ACHN (cell line): ENCODE data around the gene CD53.
"Not testable (repeated sequence)": the region's sequence is repeated elsewhere in the genome, so short reads cannot be mapped to it uniquely, and the experiment has no call there.

Source experiments
- DNase-seq: peaks from one replicate; pipeline ENCODE4 v3.0.0-alpha.2; 2015
- in situ Hi-C: cut with HindIII; loops from 2 replicates; pipeline ENCODE4 v1.10.0; 2017; ENCODE audit warnings: low sequenced_read_pairs, low pct_ligation_motif_present, low pct_unique_long_range_greater_than_20kb

The CD53 gene

DNA sequence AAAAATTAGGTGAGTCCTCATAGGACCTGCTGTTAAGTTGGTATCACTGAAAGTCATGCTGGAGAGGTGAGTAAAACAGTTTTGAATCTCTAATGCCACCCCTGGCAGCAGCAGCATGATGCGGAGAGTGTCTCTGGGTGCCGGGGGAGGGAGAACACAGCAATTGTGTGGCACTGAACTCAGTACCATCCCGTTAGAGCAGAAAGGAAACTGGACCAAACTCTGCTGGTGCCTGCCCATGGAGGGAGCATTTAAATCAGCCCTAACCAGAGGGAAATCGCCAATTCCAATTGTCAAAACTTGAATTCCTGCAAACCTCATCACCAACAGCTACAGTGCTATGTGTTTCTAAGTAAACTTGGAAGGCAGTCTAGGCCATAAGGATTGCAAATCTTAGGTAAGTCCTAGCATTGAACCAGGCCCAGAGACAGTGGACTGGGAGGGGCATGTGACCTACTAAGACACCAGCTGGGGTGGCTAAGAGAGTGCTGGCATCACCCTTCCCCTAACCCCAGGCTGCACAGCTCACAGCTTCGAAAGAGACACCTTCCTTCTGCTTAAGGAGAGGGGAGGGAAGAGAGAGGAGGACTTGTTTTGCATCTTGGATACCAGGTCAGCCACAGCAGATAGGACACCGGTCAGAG is 30.0 kb downstream of the CD53 start:
- in situ Hi-C loops, result no loop called here

GRCh38 chr1:110903853-110904500 is 31.0 kb downstream of the CD53 start:
- in situ Hi-C loops, result no loop called here

More for the DNA sequence above, 30.0 kb downstream of the CD53 start:
- DNase-seq, result no peak

DNA sequence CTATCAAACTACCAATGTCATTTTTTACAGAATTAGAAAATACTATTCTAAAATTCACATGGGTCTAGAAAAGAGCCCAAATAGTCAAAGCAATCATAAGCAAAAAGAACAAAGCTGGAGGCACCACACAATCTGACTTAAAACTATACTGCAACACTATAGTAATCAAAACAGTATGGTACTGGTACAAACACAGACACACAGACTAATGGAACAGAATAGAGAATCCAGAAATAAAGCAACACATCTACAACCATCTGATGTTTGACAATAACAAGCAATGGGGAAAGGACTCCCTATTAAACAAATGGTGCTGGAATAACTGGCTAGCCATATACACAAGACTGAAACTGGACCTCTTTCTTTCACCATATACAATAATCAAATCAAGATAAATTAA is 39.8 kb downstream of the CD53 start:
- DNase-seq, result no peak
- in situ Hi-C loops, result no loop called here

More at GRCh38 chr1:110903853-110904500, 31.0 kb downstream of the CD53 start:
- DNase-seq, result no peak

- in situ Hi-C loops, result no loop called here
- no peak for DNase-seq
Observed at GRCh38 chr1:110914676-110915075, 41.7 kb downstream of the CD53 start.

DNA sequence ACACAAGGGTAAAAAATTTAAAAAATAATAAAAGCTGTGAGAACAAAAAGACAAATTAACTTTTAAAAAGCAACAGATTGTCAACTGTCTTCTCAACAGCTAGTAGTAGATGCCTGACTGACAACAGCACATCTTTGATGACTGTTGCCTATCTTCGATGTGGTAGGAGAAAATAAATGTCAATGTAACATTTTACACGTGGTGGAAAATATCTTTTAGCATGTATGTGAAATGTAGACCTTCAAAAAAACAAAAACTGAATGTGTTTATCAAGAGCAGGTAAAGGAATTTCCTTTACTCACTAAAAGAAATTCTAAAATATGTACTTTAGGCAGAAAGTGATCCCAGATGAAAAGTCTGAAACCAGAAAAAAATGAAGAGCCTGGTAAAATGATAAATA is 42.9 kb downstream of the CD53 start:
- no peak for DNase-seq
- in situ Hi-C loops, result no loop called here

DNA sequence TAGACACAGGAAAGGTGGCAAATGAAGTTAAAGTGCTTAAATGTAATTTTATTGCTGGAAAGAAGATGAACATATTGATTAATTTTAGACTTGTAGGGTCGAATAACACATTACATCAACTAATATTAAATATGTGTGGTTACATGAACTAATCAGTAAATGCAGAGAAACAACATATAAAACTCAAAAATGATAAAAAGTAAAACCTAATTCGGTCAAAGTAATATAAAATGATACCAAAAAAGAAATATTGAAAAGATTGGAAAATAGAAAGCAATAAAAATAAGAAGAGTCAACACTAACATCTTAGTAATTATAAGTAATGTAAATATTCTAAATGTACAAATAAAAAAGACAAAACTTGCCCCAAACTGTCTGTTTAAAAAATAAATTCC is 43.3 kb downstream of the CD53 start:
- in situ Hi-C loops, result no loop called here

GRCh38 chr1:110916669-110917306 is 43.8 kb downstream of the CD53 start:
- in situ Hi-C loops, result no loop called here
- peak; percentile 24 for DNase-seq

More for the DNA sequence above, 43.3 kb downstream of the CD53 start:
- no peak for DNase-seq

DNA sequence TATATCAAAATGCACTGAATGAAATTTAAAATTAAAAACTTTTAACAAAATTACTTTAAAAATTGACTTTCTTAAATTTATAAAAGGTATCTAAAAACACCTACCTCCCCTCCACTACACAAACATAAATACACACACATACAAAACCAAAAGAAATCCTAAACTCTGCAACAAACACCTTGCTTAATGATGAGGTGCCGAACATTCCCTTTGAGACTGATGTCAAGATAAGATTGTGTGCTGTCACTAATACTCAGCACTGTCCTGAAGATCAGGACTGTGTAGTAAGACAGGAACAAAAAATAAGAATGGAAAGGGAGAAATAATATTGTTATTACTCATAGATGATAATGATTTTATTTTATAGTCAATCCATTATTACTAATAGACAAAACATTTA is 45.1 kb downstream of the CD53 start:
- in situ Hi-C loops, result no loop called here
- no peak for DNase-seq

DNA sequence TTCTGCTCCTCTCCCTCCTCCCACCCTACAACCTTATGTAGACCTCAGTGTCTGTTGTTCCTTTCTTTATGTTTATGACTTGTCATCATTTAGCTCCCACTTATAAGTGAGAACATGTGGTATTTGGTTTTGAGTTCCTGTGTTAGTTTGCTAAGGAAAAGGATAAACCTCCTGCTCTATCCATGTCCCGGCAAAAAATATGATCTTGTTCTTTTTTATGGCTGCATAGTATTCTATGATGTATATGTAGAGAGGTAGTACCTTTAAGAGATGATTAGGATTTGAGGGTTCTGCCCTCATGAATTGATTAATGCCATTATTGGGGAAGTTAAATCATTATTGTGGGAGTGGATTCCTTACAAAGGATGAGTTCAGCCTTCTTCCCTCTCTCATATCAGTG is 49.0 kb downstream of the CD53 start:
- in situ Hi-C loops, result no loop called here
- no peak for DNase-seq

GRCh38 chr1:110927484-110928075 is 54.6 kb downstream of the CD53 start:
- in situ Hi-C loops, result no loop called here
- DNase-seq, result peak; percentile 34

GRCh38 chr1:110928191-110928590 is 55.2 kb downstream of the CD53 start:
- in situ Hi-C loops, result no loop called here
- no peak for DNase-seq

DNA sequence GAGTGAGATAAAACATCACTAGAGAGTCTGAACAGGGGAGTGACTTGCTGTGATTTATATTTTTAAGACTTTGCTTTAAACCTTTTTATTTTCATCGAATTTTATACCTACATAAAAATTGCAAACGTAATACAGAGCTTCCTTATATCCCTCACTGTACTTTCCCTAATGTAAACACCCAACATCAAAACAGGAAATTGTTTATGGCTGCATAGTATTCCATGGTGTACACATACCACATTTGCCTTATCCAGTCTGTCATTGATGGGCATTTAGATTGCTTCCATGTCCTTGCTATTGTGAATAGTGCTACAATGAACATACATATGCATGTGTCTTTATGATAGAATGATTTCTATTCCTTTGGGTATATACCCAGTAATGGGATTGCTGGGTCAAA is 56.0 kb downstream of the CD53 start:
- in situ Hi-C loops, result no loop called here
- no peak for DNase-seq

DNA sequence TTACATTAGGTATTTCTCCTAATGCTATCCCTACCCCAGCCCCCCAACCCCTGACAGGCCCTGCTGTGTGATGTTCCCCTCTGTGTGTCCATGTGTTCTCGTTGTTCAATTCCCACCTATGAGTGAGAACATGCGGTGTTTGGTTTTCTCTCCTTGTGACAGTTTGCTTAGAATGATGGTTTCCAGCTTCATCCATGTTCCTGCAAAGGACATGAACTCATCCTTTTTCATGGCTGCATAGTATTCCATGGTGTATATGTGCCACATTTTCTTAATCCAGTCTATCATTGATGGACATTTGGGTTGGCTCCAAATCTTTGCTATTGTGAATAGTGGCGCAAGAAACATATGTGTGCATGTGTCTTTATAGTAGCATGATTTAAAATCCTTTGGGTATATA is 58.1 kb downstream of the CD53 start:
- DNase-seq, in situ Hi-C loops: not testable (repeated sequence)

- DNase-seq, result no peak
- in situ Hi-C loops, result no loop called here
Observed at GRCh38 chr1:110936567-110936966, 63.6 kb downstream of the CD53 start.

DNA sequence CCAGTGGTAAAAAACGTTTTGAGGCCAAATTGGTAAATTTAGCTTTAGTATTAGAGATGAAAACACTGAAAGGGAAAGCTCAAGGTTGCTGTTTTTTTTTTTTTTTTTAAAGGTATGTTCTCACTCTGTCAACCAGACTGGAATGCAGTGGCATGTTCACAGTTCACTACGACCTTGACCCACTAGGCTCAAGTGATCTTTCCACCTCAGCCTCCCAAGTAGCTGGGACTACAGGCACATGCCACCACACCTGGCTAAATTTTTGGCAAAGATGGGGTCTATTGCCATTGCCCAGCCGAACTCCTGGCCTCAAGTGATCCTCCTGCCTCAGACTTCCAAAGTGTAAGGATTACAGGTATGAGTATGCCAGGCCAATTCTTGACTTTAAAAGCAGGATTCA is 71.9 kb downstream of the CD53 start:
- in situ Hi-C loops, result no loop called here
- DNase-seq, result no peak

GRCh38 chr1:110945626-110946025 is 72.7 kb downstream of the CD53 start:
- no peak for DNase-seq
- in situ Hi-C loops, result no loop called here

DNA sequence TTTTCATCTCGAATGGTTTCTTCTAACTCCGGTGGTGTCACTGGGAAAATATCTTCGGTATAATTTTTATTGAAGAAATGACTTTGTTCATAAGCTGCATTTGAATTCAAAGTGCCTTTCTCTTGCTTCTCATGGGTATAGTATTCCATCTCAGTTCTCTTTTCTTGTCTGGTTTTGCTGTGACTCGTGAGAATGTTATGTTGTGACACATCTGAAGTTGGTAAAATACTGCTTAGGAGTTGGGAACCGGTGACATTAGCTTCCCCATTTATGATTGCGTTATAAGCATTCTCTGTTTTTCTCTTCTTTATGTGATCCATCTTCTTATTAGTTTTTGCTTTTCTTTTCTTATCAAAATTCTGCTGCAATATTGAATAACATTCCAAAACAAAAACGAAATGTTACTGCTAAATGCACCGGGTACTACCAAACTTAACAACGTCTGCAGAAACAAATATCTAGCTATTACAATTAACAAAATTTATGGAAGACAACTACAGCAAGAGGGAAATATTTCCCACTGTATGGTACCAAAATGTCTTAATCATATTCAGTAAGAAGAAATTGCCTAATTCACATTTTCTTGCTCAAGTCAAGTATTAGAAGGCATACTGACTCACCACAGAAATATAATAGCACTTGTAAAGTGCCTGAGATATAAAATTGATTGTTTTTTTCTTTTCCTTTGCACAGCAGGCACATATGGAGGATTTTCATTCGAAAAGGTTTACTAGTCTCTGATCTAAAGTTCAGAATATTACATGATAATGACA is 75.3 kb downstream of the CD53 start:
- peak; percentile 35 for DNase-seq
- in situ Hi-C loops, result no loop called here
